ENCODE data around the gene SVEP1.

SVEP1 gene

DNA sequence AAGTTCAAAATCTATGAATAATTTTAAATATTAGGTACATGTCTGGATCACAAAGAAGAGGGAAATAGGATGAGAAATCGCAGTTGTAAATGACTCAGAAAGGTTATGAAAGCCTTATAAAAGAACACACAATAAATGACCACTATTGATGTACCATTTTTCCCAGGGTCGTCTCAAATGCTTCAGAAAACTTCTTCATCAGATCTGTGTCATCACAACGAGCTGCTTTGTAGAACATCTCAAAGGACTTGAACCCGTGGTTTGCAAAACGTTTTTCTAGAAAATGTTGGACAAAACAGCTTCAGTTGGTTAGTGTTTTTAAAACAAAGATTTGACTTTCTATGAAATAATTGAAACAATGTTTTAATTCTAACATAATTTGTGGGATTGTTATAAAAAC is 100.1 kb downstream of the SVEP1 start:
- CTCF ChIA-PET, result no interaction called here
- POLR2A ChIA-PET, result no interaction called here
- DNase-seq (ENCODE audit: extremely low spot score), result no peak
- TF ChIP-seq BHLHE40 (IDR thresholded peaks at IDR 0.05; ENCODE audit: borderline replicate concordance), result no peak
- TF ChIP-seq ARNT (IDR thresholded peaks at IDR 0.05), result no peak
- no peak for TF ChIP-seq NFRKB (IDR thresholded peaks at IDR 0.05)
- no peak for TF ChIP-seq SP1 (IDR thresholded peaks at IDR 0.05)
- no peak for TF ChIP-seq CTBP1 (IDR thresholded peaks at IDR 0.05; ENCODE audit: borderline replicate concordance)
- TF ChIP-seq ELF4 (IDR thresholded peaks at IDR 0.05), result no peak
- no peak for TF ChIP-seq ZNF384 (IDR thresholded peaks at IDR 0.05)
- no peak for TF ChIP-seq FOXA1 (IDR thresholded peaks at IDR 0.05)
- no peak for TF ChIP-seq LEF1 (IDR thresholded peaks at IDR 0.05; ENCODE audit: borderline replicate concordance)
- no peak for TF ChIP-seq SUZ12 (IDR thresholded peaks at IDR 0.05)
- TF ChIP-seq, protein P1, sequence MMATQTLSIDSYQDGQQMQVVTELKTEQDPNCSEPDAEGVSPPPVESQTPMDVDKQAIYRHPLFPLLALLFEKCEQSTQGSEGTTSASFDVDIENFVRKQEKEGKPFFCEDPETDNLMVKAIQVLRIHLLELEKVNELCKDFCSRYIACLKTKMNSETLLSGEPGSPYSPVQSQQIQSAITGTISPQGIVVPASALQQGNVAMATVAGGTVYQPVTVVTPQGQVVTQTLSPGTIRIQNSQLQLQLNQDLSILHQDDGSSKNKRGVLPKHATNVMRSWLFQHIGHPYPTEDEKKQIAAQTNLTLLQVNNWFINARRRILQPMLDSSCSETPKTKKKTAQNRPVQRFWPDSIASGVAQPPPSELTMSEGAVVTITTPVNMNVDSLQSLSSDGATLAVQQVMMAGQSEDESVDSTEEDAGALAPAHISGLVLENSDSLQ (IDR thresholded peaks at IDR 0.05), result no peak
- TF ChIP-seq FOXM1 (IDR thresholded peaks at IDR 0.05; ENCODE audit: borderline replicate concordance), result no peak
- no peak for TF ChIP-seq FOXK2 (IDR thresholded peaks at IDR 0.05)
- no peak for TF ChIP-seq TARDBP (IDR thresholded peaks at IDR 0.05)
- no peak for TF ChIP-seq HDGF (IDR thresholded peaks at IDR 0.05; ENCODE audit: borderline replicate concordance)
- no peak for TF ChIP-seq L3MBTL2 (conservative IDR thresholded peaks at IDR 0.05)

DNA sequence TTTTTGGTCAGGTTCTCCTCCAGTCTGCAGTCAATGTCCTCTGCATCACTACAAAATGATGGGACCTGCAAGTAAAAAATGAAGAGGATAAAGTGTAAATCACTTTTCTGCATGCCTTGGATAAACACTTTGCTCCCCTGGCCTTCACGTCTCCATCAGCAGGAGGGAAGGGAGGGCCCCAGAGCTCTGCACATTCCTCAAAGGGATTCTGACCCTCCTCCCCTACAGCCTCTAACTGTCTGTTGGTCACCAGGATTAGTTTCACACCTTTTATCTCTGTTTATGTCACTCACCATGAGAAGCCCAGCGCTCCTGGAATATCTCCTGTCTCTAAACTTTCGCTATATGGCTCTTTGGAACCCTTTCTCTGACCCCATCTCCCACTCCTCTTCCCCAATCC is 103.3 kb downstream of the SVEP1 start:
- ChIA-PET POLR2A (no interaction called here), CTCF (no interaction called here)
- DNase-seq (ENCODE audit: extremely low spot score), result no peak
- TF ChIP-seq FOXK2 (IDR thresholded peaks at IDR 0.05), result no peak
- TF ChIP-seq CTBP1 (IDR thresholded peaks at IDR 0.05; ENCODE audit: borderline replicate concordance), result no peak
- no peak for TF ChIP-seq SP1 (IDR thresholded peaks at IDR 0.05)
- no peak for TF ChIP-seq TARDBP (IDR thresholded peaks at IDR 0.05)
- no peak for TF ChIP-seq LEF1 (IDR thresholded peaks at IDR 0.05; ENCODE audit: borderline replicate concordance)

DNA sequence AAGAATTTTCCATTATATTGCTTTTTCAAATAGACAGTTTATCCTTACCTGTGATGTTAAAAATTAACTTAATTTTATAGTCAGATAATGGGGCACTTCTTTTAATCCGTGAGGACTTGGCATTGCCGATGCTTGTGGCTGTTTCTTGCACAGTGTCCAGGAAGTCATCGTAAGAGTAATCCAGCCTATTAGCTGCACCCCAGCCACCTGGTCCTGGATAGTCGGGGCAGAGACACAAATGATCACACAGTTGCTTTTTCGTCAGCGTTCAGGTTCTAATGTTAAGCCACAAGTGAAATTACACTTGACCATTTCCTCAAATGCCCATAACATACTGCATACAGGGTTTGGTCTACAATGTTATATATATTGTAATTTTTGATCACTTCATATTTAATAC is 107.4 kb downstream of the SVEP1 start:
- TF ChIP-seq BHLHE40 (IDR thresholded peaks at IDR 0.05; ENCODE audit: borderline replicate concordance) (no peak), ZNF384 (IDR thresholded peaks at IDR 0.05) (no peak), TARDBP (IDR thresholded peaks at IDR 0.05) (no peak), ARNT (IDR thresholded peaks at IDR 0.05) (no peak), HDGF (IDR thresholded peaks at IDR 0.05; ENCODE audit: borderline replicate concordance) (no peak)
- no peak for DNase-seq (ENCODE audit: extremely low spot score)
- ChIA-PET POLR2A (no interaction called here), CTCF (no interaction called here)

DNA sequence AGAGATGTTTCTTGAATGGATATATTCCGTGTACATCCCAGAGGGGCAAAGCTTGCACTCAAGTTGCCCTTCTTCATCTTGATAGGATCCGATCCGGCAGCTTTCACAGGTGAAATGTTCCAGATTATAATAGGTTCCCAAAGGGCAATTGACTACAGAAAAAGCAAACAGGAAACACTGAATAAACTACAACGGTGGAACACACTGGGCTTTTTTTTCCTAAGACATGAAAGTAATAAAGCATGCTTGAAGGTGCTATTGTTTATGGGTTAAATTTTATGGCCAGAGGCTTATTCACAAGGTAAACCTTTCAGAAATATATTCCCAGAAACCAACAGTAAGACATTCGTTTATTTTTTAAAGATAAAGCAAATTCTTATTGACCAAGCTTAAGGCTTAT is 110.6 kb downstream of the SVEP1 start:
- no peak for TF ChIP-seq ELF4 (IDR thresholded peaks at IDR 0.05)
- TF ChIP-seq FOXK2 (IDR thresholded peaks at IDR 0.05), result no peak
- TF ChIP-seq CTBP1 (IDR thresholded peaks at IDR 0.05; ENCODE audit: borderline replicate concordance), result no peak
- no peak for TF ChIP-seq SP1 (IDR thresholded peaks at IDR 0.05)
- no peak for TF ChIP-seq L3MBTL2 (conservative IDR thresholded peaks at IDR 0.05)
- no peak for TF ChIP-seq LEF1 (IDR thresholded peaks at IDR 0.05; ENCODE audit: borderline replicate concordance)
- no peak for TF ChIP-seq BHLHE40 (IDR thresholded peaks at IDR 0.05; ENCODE audit: borderline replicate concordance)
- TF ChIP-seq NFRKB (IDR thresholded peaks at IDR 0.05), result no peak
- DNase-seq (ENCODE audit: extremely low spot score), result no peak
- CTCF ChIA-PET, result no interaction called here
- POLR2A ChIA-PET, result no interaction called here

DNA sequence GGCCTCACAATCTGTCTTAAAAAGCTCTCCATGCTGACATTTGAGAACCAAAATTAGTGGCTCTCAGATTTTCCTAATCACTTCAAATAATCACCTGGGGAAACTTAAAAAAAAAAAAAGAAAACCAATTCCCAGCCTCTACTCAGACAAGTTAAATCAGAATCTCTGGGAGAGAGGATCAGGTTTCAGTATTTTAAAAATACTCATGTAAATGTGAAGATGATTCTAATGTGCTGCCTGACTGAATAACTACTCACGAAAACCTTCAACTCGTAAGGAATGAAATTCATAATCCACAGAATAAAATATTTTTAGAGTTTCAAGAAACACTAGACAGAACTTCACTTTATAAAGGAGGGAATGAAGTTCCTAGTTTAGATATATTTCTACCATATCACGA is 114.4 kb downstream of the SVEP1 start:
- DNase-seq (ENCODE audit: extremely low spot score), result no peak
- CTCF ChIA-PET, result no interaction called here

DNA sequence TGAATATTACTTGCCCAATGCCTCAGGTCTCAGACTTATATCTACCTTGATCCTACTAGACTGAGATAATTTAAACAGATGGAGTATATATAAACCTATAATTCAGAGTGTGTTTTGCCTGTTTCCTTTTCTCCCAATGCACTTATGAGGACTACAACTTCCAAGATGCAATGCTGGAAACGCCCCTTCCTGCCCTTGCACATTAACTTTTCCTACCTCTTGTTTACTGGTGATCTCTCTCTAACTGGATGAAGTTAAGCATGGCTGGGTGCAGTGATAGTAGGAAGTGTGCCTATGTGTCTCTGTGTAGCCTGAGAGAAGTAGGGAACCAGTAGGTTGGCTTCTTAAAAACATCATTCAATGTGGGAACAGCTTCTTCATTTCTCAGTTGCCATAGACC is 115.2 kb downstream of the SVEP1 start:
- CTCF ChIA-PET, result no interaction called here
- POLR2A ChIA-PET, result no interaction called here
- no peak for DNase-seq (ENCODE audit: extremely low spot score)
- TF ChIP-seq ARNT (IDR thresholded peaks at IDR 0.05), result no peak

More for the DNA sequence above, 114.4 kb downstream of the SVEP1 start:
- POLR2A ChIA-PET, result no interaction called here
- no peak for TF ChIP-seq CTBP1 (IDR thresholded peaks at IDR 0.05; ENCODE audit: borderline replicate concordance)
- no peak for TF ChIP-seq FOXK2 (IDR thresholded peaks at IDR 0.05)
- no peak for TF ChIP-seq BHLHE40 (IDR thresholded peaks at IDR 0.05; ENCODE audit: borderline replicate concordance)
- no peak for TF ChIP-seq TARDBP (IDR thresholded peaks at IDR 0.05)
- TF ChIP-seq FOXM1 (IDR thresholded peaks at IDR 0.05; ENCODE audit: borderline replicate concordance), result no peak
- no peak for TF ChIP-seq SP1 (IDR thresholded peaks at IDR 0.05)
- TF ChIP-seq, protein P1 (IDR thresholded peaks at IDR 0.05), result no peak
- no peak for TF ChIP-seq L3MBTL2 (conservative IDR thresholded peaks at IDR 0.05)
- TF ChIP-seq FOXA1 (IDR thresholded peaks at IDR 0.05), result no peak
- TF ChIP-seq ELF4 (IDR thresholded peaks at IDR 0.05), result no peak
- no peak for TF ChIP-seq NFRKB (IDR thresholded peaks at IDR 0.05)

DNA sequence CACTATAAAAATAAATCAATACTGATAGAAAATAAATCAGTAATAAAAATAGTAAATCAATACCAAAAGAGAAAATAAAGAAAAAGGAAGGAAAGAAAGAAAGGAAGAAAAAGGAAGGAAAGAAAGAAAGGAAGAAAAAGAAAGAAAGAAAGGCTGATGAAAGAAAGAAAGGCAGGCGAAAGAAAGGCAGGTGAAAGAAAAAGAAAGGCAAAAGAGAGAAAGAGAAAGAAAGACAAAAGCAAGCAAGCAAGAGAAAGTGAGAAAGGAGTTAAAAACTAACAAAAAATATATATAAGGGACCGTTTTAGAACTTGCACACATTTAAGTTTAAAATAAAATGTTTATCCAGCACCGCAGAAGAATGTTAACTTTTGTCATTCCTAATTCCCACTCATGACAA is 116.0 kb downstream of the SVEP1 start:
- ChIA-PET POLR2A (no interaction called here), CTCF (no interaction called here)
- TF ChIP-seq FOXA1 (IDR thresholded peaks at IDR 0.05) (no peak), LEF1 (IDR thresholded peaks at IDR 0.05; ENCODE audit: borderline replicate concordance) (no peak), HDGF (IDR thresholded peaks at IDR 0.05; ENCODE audit: borderline replicate concordance) (no peak), BHLHE40 (IDR thresholded peaks at IDR 0.05; ENCODE audit: borderline replicate concordance) (no peak), CTBP1 (IDR thresholded peaks at IDR 0.05; ENCODE audit: borderline replicate concordance) (no peak), L3MBTL2 (conservative IDR thresholded peaks at IDR 0.05) (no peak), ZNF384 (IDR thresholded peaks at IDR 0.05) (no peak), FOXM1 (IDR thresholded peaks at IDR 0.05; ENCODE audit: borderline replicate concordance) (no peak)
- TF ChIP-seq, protein P1 (IDR thresholded peaks at IDR 0.05), result no peak
- DNase-seq (ENCODE audit: extremely low spot score), result no peak

Data from HEK293T (cell line).